ENCODE measurements around the gene NEU4.
"Not testable (repeated sequence)": the region's sequence is repeated elsewhere in the genome, so short reads cannot be mapped to it uniquely, and the experiment has no call there.

Gene NEU4

DNA sequence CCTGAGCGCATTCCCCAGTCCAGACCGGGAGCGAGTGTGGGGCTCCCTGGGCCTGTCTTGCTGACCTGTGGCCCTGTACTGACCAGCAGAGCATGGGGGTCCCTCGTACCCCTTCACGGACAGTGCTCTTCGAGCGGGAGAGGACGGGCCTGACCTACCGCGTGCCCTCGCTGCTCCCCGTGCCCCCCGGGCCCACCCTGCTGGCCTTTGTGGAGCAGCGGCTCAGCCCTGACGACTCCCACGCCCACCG, 5.3 kb downstream of the NEU4 start:
- DNase-seq (ENCODE audit: low read depth) = no peak

DNA sequence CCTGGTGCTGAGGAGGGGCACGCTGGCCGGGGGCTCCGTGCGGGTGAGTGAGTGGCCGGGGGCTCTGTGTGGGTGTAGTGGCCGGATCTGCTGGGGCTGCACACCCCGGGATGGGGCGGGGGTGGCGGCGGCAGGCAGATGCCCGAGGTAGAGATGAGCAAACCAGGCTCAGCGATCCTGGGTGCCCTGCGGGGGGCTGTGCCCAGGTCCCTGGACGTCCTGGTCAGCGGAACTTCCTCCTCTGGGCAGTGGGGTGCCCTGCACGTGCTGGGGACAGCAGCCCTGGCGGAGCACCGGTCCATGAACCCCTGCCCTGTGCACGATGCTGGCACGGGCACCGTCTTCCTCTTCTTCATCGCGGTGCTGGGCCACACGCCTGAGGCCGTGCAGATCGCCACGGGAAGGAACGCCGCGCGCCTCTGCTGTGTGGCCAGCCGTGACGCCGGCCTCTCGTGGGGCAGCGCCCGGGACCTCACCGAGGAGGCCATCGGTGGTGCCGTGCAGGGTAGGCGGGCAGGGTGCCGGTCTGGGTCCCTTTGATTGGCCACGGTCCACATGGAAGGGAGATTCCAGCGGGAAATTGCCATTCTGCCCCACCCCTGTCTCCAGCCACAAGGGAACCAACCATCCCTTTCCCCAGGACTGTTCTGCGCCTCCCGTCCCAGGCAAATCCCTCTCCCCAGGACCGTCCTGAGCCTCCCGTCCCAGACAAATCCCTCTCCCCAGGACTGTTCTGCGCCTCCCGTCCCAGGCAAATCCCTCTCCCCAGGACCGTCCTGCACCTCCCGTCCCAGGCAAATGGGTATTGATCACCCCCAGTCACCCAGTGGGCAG, 5.9 kb downstream of the NEU4 start:
- no peak for DNase-seq (ENCODE audit: low read depth)

DNA sequence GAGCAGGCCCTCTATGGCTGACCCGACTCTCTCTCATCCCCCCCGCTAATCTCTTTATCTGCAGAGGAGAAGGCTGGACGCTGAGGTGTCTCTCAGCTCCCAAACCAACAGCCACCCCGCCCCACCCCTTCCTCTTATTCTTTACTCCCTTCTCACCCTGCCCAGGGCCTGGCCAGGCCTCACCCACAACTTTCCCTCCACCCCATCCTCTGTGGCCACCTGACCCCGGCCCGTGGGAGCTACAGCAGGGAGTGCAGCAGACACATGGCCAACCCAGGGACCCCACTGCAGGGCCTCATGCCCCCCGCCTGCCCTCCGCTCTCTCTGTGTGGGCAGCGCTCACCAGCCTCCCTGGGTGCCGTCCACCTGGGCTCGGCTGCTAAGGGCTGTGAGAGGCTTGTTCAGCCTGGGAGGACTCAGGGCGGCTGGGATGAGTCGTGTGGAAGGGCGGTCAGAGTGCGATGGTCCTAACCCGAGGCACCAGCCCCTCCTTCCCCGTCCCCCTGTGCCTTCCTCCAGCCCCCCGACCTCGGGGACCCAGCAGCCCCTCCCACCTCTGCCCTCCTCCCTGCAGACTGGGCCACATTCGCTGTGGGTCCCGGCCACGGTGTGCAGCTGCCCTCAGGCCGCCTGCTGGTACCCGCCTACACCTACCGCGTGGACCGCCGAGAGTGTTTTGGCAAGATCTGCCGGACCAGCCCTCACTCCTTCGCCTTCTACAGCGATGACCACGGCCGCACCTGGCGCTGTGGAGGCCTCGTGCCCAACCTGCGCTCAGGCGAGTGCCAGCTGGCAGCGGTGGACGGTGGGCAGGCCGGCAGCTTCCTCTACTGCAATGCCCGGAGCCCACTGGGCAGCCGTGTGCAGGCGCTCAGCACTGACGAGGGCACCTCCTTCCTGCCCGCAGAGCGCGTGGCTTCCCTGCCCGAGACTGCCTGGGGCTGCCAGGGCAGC, 6.8 kb downstream of the NEU4 start:
- DNase-seq (ENCODE audit: low read depth) = no peak

DNA sequence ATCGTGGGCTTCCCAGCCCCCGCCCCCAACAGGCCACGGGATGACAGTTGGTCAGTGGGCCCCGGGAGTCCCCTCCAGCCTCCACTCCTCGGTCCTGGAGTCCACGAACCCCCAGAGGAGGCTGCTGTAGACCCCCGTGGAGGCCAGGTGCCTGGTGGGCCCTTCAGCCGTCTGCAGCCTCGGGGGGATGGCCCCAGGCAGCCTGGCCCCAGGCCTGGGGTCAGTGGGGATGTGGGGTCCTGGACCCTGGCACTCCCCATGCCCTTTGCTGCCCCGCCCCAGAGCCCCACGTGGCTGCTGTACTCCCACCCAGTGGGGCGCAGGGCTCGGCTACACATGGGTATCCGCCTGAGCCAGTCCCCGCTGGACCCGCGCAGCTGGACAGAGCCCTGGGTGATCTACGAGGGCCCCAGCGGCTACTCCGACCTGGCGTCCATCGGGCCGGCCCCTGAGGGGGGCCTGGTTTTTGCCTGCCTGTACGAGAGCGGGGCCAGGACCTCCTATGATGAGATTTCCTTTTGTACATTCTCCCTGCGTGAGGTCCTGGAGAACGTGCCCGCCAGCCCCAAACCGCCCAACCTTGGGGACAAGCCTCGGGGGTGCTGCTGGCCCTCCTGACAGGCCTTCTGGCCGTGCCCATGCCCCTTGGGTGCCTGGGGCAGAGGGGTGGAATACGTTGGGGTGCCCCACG, 7.6 kb downstream of the NEU4 start:
- DNase-seq (ENCODE audit: low read depth) = no peak

DNA sequence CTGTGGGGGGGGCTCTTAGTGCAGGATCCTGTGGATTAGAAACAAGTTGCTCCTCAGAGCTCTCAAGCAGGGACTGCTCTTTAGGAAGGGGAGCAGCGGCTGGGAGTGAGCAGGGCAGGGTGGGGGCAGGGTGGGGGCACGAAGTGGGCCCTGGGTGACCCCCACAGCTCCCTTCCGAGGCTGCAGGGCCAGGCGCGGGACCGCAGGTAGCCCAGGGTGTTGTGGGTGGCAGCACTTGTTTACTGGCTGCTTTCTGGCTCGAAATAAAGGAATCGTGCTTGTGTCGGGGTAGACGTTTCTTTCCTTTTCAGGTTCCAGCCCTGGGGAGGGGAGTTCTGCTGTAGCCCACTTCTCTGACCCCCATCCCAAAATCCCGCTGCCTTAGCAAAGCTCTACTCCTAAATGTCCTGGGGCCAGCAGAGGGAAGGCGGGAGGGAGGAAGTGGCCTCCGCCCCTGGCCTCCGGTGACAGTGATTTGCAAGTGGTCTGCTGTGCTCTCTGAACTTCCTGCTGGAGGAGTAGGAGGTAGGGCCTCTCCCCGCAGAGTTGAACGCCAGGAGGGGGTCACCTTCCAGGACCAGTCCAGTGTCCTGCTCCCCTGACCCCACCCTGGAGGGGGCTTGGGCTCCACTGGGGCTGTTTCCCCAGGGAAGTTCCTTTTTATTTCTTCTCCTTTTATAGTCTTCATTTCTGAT, 8.3 kb downstream of the NEU4 start:
- DNase-seq (ENCODE audit: low read depth) = no peak

DNA sequence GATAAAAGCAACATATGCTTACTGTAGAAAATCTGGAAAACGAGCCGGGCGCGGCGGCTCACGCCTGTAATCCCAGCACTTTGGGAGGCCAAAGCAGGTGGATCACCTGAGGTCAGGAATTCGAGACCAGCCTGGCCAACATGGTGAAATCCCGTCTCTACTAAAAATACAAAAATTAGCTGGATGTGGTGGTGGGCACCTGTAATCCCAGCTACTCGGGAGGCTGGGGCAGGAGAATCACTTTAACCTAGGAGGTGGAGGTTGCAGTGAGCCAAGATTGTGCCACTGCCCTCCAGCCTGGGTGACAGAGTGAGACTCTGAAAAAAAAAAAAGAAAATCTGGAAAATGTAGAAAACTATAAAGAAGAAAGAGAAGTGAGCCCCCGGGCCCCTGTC, 8.8 kb downstream of the NEU4 start:
- not testable (repeated sequence) for DNase-seq (ENCODE audit: low read depth)

DNA sequence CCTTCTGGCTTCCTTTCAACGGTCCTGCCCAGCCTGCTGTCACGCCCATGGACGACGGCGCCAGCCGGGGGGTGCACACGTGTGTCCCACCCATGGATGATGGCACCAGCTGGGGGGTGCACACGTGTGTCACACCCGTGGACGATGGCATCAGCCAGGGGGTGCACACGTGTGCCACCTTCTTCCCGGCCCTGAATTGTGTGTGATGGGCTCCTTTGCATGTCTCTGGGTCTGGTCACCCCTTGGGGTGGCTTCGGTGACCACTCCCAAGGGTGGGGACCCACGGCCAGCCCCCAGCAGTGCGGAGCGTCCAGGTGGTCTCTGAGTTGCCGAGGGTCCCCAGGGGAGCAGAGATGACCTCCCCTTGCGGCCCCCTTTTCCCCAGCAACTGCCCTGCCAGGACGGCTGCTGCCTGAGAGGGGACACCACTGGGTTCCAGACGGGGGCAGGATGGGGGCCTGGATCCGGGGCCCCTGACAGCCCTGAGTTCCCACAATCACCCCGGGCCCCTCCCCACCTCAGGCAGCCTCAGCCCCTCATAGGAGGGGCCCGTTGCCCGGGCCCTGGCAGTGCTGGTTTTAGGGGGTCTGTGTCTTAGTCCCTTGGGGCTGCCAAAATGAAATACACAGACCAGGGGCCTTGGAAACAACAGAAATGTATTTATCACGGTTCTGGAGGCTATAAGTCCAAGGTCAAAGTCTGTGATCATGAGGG, 9.4 kb downstream of the NEU4 start:
- DNase-seq (ENCODE audit: low read depth) = no peak

DNA sequence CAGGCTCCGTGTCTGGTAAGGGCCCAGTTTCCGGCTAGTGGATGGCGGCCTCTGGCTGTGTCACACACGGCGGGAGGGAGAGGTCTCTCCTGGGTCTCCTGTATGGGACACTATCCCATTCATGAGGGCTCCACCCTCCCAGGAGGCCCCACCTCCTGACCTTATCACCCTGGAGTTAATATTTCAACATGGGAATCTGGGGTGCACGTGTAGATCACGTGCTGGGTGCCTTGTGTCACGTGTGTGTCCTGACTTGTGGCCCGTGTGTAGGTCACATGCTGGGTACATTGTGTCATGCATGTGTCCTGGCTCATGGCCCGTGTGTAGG, 9.9 kb downstream of the NEU4 start:
- no peak for DNase-seq (ENCODE audit: low read depth)

DNA sequence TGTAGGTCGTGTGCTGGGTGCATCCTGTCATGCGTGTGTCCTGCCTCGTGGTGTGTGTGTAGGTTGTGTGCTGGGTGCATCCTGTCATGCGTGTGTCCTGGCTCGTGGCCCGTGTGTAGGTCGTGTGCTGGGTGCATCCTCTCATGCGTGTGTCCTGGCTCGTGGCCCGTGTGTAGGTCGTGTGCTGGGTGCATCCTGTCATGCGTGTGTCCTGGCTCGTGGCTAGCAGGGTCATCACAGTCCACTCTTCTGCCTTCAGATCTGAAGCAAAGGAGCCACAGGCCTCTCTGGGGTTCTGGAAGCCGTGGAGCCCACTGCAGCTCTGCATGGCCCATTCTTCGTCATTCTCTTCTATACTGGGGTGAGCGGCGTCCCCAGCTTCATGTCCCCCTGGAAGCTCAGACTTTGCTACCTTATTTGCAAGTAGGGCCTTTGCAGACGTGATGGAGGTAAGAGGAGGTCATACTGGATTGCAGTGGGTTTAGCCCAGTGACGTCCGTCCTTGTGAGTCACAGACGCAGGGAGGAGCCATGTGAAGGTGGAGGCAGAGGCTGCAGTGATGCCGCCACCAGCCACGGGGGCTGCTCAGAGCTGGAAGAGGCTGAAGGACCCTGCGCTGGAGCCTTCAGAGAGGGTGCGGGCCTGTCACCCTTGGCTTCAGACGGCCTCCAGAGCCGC, 11.1 kb downstream of the NEU4 start:
- DNase-seq (ENCODE audit: low read depth) = not testable (repeated sequence)

DNA sequence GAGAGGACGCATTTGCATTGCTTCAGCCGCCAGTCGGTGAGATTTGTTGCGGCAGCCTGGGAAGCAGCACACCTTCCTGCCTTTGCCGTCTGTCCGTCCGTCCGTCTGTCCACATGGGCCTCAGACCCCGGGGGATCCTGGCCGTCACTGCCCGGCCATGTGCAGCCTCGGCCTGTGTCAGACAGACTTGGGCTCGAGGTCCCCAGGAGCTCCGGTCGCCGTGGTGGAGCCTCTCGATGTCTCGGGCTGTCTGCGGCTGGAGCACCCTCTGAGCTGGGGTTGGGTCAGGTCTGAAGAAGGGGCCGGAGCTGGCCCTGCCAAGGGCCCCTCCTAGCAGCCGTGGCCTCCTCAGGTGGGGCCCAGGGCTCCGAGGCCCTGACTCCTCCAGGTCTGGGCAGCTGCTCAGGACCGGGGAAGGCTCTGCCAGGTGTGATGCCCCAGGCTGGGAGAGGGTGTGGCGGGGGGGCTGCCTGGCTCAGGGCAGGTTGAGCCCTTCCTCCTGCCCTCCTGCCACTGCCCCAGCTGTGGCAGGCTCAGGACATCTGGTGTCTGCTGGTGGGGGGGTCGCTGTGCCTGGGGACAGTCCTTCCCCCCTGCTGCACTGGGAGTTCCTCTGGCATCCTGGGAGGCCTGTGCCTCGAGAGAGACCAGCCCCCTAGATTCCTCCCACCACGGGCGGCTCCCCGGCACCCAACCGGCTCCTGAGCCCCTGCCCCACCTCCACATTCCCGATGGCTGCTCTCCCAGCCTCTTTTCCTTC, 11.8 kb downstream of the NEU4 start:
- no peak for DNase-seq (ENCODE audit: low read depth)

DNA sequence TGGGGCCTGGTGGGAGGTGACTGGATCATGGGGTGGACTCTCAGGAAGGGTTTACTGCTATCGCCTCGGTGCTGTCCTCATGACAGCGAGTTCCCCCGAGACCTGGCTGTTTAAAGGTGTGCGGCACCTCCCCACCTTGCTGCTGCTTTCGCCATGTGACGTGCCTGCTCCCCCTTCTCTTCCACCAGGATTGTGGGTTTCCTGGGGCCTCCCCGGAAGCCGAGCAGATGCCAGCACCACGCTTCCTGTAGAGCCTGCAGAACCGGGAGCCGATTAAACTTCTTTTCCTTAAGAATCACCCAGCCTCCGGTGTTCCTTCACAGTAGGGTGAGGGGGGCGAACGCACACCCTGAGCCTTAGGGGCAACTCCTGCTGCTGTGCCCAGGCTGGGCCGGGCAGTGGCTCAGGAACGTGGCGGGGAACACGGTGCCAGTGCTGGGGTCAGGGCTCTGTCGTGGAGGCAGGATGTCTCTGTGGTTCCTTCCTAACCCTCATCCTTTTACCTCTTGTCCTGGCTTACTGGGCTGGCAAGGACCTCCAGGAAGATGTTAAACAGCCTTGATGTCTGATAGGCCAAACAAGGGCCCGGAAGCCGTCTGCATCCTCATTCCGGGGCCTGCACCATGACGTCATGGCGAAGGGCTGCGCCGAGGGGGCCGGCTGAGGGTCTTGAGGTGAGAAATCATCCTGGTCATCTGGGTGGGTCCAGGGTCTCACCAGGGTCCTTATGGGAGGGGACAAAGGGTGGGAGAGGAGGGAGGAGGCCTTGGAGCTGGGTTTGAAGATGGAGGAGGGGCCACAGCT, 12.7 kb downstream of the NEU4 start:
- no peak for DNase-seq (ENCODE audit: low read depth)

DNA sequence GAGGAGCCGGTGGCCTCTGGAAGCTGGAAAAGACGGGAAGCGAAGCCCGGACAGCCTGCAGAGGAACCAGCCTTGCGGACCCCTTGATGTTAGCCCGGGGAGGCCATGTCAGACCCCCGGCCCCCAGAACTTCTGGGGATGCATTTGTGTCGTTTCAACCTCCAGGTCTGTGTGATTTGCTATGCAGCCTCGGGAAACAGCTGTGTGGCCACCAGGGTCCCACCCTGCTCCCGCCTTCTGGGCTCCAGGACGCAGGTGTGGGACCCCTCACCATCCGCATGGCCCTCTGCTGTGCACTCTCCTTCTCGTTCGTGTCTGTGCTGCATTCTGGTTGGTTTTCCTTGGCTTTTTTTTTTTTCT, 13.3 kb downstream of the NEU4 start:
- no peak for DNase-seq (ENCODE audit: low read depth)

DNA sequence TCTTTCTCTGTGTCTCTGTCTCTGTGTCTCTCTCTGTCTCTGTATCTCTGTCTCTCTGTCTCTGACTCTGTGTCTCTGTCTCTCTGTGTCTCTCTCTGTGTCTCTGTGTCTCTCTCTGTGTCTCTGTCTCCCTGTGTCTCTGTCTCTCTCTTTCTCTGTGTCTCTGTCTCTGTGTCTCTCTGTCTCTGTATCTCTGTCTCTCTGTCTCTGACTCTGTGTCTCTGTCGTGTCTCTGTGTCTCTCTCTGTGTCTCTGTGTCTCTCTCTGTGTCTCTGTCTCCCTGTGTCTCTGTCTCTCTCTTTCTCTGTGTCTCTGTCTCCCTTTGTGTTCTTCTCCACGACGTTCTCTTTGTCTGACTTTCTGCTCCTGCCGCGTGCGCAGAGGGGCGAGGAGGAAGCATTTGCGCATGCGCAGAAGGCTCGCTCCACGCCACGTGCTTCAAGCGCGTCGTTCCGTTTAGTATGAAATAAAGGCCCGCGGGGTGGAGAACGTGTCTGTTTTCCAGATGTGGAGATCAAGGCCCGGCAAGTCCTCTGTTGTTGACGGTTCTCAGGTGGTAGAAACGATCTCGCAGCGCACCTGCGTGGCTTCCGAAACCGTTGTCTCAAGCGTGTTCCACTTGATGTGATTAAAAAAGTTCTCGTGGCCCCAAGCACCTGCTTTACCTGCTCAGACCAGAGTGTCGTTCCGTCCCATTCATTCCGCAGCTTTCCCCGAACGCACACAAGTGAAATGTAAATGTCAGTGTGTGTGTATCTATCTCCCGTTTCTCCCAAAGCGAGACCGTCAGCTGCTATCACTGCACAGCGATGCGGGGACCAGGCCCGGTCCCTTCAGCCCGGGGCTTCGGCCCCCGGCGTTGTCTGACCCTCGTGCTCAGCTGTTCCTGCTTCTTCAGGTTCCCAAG, 14.8 kb downstream of the NEU4 start:
- not testable (repeated sequence) for DNase-seq (ENCODE audit: low read depth)

DNA sequence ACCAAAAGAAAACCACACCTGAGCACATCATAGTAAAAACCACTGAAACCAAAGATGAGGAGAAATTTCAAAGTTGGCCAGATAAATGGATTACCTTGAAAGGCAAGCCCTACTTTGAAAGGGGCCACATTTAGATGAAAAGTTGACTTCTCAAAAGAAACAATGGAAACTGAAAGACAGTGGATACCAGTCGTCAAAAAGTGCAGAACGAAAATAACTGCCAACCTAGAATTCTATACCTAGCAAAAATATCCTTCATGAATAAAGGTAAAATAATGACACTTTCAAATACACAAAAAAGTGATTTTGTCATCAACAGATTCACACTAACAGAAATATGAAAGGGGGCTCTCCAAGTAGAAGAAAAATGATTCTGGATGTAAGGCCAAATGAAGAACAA, 18.4 kb downstream of the NEU4 start:
- no peak for DNase-seq (ENCODE audit: low read depth)

DNA sequence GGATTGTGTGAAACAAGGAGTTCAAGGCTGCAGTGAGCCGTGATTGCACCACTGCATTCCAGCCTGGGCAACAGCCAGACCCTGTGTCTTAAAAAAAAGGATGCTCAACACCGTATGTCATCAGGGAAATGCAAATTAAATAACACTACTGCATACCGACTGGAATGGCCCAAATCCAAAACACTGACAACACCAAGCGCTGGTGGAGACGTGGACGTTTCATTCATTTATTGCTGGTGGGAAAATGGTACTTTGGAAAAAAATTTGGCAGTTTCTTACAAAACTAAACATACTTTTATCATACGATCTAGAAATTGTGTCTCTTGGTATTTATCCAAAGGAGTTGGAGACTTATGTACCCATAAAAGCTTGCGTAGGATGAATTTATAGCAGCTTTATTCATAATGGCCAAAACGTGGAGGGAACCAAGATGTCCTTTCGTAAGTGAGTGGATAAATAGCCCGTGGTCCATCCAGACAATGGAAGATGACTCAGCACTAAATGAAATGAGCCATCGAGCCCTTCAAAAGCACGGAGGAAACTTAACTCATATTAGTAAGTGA, 24.2 kb downstream of the NEU4 start:
- no peak for DNase-seq (ENCODE audit: low read depth)

DNA sequence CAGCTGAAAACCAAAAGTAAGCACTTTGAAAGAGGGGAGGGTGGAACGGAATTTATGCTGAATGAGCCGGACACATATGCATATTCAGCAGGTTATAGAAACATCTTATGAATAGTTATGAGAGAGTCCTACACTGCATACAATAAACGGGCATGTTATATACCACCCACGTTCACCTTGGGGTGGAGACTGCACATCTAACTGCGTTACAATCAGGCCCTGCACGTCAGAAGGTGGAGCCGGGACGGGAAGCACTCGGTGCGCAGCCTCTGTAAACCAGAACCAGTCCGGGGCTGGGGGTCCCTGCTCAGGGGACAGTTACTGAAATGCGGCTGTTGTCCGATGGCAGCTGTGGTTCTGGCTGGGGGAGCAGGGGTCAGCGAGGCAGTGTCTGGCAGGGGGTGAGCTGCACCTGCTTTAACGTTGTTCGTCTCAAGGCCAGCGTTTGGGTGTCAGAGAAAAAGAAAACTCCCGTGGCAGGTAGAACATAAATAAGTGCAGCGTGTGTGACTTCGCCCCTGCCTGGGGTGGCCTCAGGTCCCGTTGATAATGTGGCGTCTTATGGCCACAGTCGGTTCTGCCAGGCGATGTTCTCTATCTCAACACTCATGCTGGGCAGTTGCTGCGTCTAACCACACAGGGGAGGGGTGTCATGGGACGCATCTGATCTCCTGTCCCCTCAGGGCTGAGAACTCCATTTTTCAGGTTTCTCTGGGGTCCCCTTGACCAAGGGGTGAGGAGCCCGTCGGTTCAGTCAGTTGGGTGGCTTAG, 24.9 kb downstream of the NEU4 start:
- DNase-seq (ENCODE audit: low read depth) = not testable (repeated sequence)

DNA sequence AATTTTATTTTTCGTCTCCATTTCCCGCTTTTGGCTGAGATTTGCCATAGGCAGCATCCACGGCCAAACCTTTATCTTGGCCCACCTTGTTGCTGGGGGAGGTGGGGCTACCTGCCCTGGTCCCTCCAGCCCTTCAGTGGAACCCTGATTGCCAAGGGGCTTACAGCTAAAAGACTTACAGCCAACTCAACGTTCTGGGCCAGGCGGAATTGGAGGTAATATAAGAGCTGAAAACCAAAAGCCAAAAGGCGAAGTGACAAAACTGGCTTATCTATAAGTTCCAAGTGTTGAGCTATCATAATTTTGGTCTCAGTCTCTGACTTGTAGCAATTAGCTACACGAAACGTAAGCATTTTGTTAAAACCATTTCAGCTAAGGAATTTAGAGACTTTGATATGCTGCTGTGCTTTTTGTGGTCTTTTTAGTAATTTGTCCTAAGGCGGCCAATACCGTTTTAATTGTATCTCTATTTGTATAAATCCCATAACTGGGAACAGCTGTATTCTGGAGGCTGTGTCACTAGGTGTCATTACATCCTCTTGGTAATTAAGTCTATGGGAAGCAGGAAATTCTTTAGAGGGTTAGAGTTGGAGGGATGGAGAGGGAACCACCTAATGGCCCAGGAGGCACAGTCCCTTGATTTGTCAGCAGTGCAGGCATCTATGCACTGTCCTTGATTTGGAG, 25.7 kb downstream of the NEU4 start:
- no peak for DNase-seq (ENCODE audit: low read depth)

Measured in activated T-helper 1 cell treated with Interleukin-2 at 50 U/mL for 16 hours (primary cell).